ENCODE results near the gene SLC5A4.

The SLC5A4 gene

GRCh38 chr22:32232191-32232830 is 22.8 kb downstream of the SLC5A4 start:
- DNase-seq = peak; percentile 27 to 66 (median 48)

GRCh38 chr22:32226326-32227104 is 28.6 kb downstream of the SLC5A4 start:
- DNase-seq = peak; percentile 66 to 84 (median 76)

- DNase-seq = no peak
Observed at GRCh38 chr22:32222991-32223390, 32.2 kb downstream of the SLC5A4 start.

GRCh38 chr22:32219026-32219425 is 36.1 kb downstream of the SLC5A4 start:
- peak; percentile 77 to 95 (median 86) for DNase-seq

- peak; percentile 72 to 94 (median 90) for DNase-seq
Observed at GRCh38 chr22:32218470-32218869, 36.7 kb downstream of the SLC5A4 start.

- DNase-seq = no peak
Observed at GRCh38 chr22:32217465-32217864, 37.7 kb downstream of the SLC5A4 start.

- DNase-seq = peak in 1 of 4 experiments; percentile 19
Observed at GRCh38 chr22:32216911-32217310, 38.2 kb downstream of the SLC5A4 start.

GRCh38 chr22:32211011-32211410 is 44.1 kb downstream of the SLC5A4 start:
- DNase-seq = peak; percentile 36 to 68 (median 64)

- DNase-seq = no peak
Observed at GRCh38 chr22:32208681-32209080, 46.5 kb downstream of the SLC5A4 start.

GRCh38 chr22:32207971-32208480 is 47.1 kb downstream of the SLC5A4 start:
- no peak for DNase-seq

- DNase-seq = peak; percentile 27 to 61 (median 56)
Observed at GRCh38 chr22:32206774-32207758, 48.1 kb downstream of the SLC5A4 start.

GRCh38 chr22:32205974-32206773 is 49.0 kb downstream of the SLC5A4 start:
- DNase-seq = no peak

- DNase-seq = peak in 1 of 4 experiments; percentile 18
Observed at GRCh38 chr22:32204856-32205722, 50.1 kb downstream of the SLC5A4 start, which contains the start of gene RFPL2. Gene RFPL2, minus strand, starts transcription at chr22:32205073. Its CDS starts 2,622 bp downstream, at chr22:32202451.

GRCh38 chr22:32204040-32204855 is 50.9 kb downstream of the SLC5A4 start:
- no peak for DNase-seq

- no peak for DNase-seq
Observed at GRCh38 chr22:32203181-32204039, 51.7 kb downstream of the SLC5A4 start.

GRCh38 chr22:32202539-32203180 is 52.5 kb downstream of the SLC5A4 start:
- peak; percentile 54 to 79 (median 69) for DNase-seq

GRCh38 chr22:32202161-32202538 is 53.0 kb downstream of the SLC5A4 start:
- DNase-seq = no peak

GRCh38 chr22:32200752-32201151 is 54.4 kb downstream of the SLC5A4 start:
- no peak for DNase-seq
